IPS-20b (cell line): Measurements from ENCODE around the gene KDM5B.
"Not testable (repeated sequence)": the region's sequence is repeated elsewhere in the genome, so short reads cannot be mapped to it uniquely, and the experiment has no call there.

ENCODE experiments used
- H3K27ac ChIP-seq: one replicate; pipeline ENCODE4 v1.5.1; 2013; ENCODE audit warnings: low read length
- H3K27me3 ChIP-seq: 2 replicates; pipeline ENCODE4 v1.6.1; 2013; ENCODE audit warnings: mild to moderate bottlenecking, low read length, inconsistent platforms; ENCODE audit not compliant: insufficient read depth
- H3K36me3 ChIP-seq: 2 replicates; pipeline ENCODE4 v1.6.1; 2013; ENCODE audit warnings: low read depth, mild to moderate bottlenecking, inconsistent platforms, low read length, moderate library complexity; ENCODE audit not compliant: insufficient read depth
- H3K4me1 ChIP-seq: 2 replicates; pipeline ENCODE4 v1.6.1; 2013; ENCODE audit warnings: mild to moderate bottlenecking, control low read depth, inconsistent platforms, low read length, moderate library complexity; ENCODE audit not compliant: insufficient read depth
- H3K4me3 ChIP-seq: 2 replicates; pipeline ENCODE4 v1.5.1; 2013; ENCODE audit warnings: mild to moderate bottlenecking, low read length, inconsistent platforms
- H3K9ac ChIP-seq: 2 replicates; pipeline ENCODE4 v1.6.1; 2013; ENCODE audit warnings: low read depth, mild to moderate bottlenecking, inconsistent platforms, low read length, moderate library complexity
- H3K9me3 ChIP-seq: 2 replicates; pipeline ENCODE4 v1.6.1; 2013; ENCODE audit warnings: mild to moderate bottlenecking, low read depth, low read length, inconsistent platforms; ENCODE audit not compliant: insufficient read depth

The KDM5B gene

DNA sequence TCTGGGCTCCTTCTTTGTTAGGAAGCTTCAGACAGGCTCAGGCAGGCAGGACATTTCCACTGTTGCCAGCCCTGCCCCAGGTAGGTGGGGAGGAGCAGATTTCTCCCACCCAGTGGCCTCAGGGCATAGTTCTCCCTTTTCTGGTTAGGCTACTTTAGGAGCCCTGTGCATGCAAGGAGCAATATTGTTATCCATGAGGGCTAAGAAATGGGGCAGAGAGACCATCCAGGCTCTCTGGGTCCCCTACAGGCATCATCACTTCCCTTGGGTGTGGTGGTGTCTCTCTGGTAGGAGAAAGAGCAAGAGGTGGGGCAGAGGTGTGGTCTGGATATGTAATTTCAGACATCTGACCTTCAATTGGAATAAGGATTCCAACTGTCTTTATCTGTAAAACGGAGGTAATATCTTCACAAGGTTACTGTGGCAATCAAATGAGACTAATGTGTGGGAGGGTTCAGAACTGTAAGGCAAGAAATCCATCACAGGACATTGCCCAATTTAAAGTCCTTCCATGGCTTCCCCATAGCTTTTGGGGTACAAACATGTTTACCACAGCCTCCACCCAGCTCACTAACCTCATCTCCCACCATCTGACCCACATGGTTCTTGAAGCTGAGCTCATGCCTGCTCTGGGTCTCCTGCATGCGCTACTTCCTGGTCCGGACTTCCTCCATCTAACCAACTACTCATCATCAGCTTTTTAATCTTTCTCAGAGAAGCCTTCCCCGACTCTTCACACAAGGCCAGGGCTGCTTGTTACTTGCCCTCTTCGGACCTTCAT lies 28.6 kb upstream of the KDM5B start:
- no peaks in the 10 kb centered on the region for H3K27me3 ChIP-seq
- peaks cover 7% of the 10 kb centered on the region; the same call in 1 of the 2 replicates for H3K4me1 ChIP-seq
- no peak overlapping the region for H3K27ac ChIP-seq
- no peaks in the 10 kb centered on the region for H3K36me3 ChIP-seq
- no peaks in the 10 kb centered on the region for H3K9me3 ChIP-seq
- no peak overlapping the region for H3K9ac ChIP-seq
- H3K4me3 ChIP-seq: no peak overlapping the region

DNA sequence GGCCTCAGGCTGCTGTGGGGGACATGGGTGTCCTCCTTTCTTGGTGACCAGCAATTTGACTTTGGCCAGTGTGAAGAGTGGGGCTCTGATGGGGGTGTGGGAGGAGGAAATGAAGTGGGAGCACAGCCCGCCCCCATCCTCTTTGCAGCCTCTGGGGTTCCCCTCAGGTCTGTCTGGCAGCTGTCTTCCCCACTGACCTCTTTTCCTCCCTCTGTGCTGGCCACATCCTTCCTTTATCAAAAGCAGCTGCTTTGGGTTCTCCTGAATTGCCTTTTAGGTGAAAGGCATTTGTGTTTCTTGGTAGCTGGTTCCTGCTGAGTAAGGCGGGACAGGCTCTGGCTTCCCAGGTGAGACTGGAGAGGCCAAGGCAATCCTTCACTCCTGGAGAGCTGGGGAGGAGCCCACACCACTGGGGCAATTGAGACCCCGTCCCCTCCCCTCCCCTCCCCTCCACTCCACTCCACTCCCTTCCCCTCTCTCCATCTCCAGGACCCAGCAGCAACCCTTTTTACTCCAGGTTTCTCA lies 27.4 kb upstream of the KDM5B start:
- Histone ChIP-seq H3K9ac (no peak overlapping the region), H3K4me1 (peaks cover 7% of the 10 kb centered on the region; the same call in 1 of the 2 replicates), H3K9me3 (no peaks in the 10 kb centered on the region), H3K27me3 (no peaks in the 10 kb centered on the region), H3K4me3 (no peak overlapping the region), H3K36me3 (no peaks in the 10 kb centered on the region), H3K27ac (no peak overlapping the region)

DNA sequence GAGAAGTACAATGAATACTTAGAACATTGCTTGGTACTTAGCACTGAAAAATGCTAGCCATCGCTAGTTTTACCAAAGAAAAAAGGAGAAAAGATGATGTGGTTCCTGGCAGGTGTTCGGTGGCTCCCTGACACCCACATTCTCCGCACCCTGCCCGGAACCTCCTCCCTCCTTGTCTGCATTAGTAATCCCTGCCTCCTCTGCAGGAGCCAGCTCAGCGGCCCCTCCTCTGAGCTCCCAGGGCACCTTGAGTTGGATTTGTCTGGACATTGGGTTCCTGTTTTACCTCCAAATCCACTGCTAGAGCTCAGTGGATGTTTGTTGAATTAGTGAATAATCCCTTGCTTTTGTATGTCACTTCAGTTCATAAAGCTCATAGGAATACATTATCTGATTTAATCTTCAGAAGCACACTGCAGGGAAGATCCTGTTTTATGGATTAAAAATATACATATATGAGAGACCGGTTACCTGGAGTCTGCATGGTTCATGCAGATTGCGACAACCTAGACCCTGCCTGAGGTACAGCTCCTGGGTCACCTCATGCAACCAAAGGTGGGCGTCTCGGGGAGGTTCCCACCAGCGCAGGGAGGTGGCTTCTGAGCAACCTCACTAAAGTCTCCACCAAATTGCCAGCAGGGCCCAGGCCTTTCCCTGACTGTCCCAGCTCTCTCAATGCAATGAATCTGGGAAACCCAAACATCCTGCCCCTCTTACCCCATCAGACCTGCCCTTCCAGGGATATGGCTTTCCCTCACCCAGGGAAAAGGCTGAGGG lies 26.7 kb upstream of the KDM5B start:
- Histone ChIP-seq H3K4me3 (no peak overlapping the region), H3K9ac (no peak overlapping the region), H3K9me3 (no peaks in the 10 kb centered on the region), H3K27me3 (no peaks in the 10 kb centered on the region), H3K36me3 (no peaks in the 10 kb centered on the region), H3K4me1 (peaks cover 7% of the 10 kb centered on the region; the same call in 1 of the 2 replicates), H3K27ac (no peak overlapping the region)

- no peak overlapping the region for H3K27ac ChIP-seq
These were observed 23.7 kb upstream of the KDM5B start for GRCh38 chr1:202831906-202832305.

DNA sequence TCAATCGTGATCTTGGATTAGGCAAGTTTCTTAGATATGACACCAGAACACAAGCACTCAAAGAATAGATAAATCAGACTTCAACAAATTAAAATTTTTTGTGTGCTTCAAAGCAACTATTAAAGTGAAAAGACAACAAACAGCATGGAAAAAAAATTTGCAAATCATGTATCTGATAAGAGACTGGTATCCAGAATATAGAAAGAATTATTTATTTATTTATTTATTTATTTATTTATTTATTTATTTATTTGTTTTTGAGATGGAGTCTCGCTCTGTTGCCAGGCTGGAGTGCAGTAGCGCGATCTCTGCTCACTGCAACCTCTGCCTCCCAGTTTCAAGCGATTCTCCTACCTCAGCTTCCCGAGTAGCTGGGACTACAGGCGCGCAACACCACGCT lies 21.0 kb upstream of the KDM5B start:
- H3K4me3 ChIP-seq, H3K36me3 ChIP-seq, H3K9ac ChIP-seq, H3K4me1 ChIP-seq, H3K9me3 ChIP-seq, H3K27me3 ChIP-seq, H3K27ac ChIP-seq: not testable (repeated sequence)

More at GRCh38 chr1:202831906-202832305, 23.7 kb upstream of the KDM5B start:
- no peak overlapping the region for H3K4me3 ChIP-seq
- no peaks in the 10 kb centered on the region for H3K36me3 ChIP-seq
- H3K4me1 ChIP-seq: peaks cover 7% of the 10 kb centered on the region; the same call in 1 of the 2 replicates
- H3K9ac ChIP-seq: no peak overlapping the region
- no peaks in the 10 kb centered on the region for H3K9me3 ChIP-seq
- H3K27me3 ChIP-seq: no peaks in the 10 kb centered on the region

GRCh38 chr1:202825748-202826147 lies 17.5 kb upstream of the KDM5B start:
- H3K27me3 ChIP-seq: no peaks in the 10 kb centered on the region
- H3K9ac ChIP-seq: no peak overlapping the region
- H3K36me3 ChIP-seq: no peaks in the 10 kb centered on the region
- H3K9me3 ChIP-seq: no peaks in the 10 kb centered on the region
- no peaks in the 10 kb centered on the region for H3K4me1 ChIP-seq
- no peak overlapping the region for H3K27ac ChIP-seq
- H3K4me3 ChIP-seq: no peak overlapping the region

DNA sequence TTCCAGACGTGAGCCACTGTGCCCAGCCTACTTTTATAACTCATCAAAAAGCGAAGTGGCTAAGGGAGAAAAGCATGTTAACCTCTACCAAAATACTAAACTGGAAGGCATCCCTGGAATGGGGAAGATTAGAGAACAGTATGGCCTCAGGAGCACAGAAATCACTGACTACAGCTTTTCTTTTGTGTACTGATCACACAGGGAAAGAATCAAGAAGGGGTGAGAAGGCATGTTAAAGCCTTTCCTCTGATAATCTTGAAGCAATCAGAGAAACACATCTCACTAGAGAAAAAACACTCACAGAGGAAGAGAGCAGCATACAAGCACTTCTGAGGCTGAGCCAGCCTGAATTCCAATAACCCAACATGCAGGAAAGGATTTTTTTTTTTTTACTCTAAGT lies 13.2 kb upstream of the KDM5B start:
- Histone ChIP-seq H3K9me3 (no peaks in the 10 kb centered on the region), H3K27me3 (no peaks in the 10 kb centered on the region), H3K27ac (no peak overlapping the region), H3K9ac (no peak overlapping the region), H3K4me3 (no peak overlapping the region), H3K36me3 (no peaks in the 10 kb centered on the region), H3K4me1 (no peaks in the 10 kb centered on the region)

DNA sequence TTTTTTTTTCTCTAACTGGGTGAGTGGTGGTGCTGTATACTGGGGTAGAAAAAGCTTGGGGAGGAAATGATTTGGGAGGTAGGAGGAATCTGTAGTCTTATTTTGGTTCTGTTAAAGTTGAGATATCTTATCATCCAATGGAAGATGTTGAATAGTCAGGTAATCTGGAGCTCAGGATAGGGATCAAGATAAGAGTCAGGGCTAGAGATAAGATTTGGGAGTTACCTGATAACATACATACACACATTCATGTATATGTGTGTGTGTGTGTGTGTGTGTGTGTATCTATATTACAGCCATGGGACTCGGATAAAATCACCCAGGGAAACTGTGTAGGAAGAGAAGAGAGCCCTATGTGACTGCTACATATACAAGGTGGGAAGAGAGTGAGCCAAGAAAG lies 10.6 kb upstream of the KDM5B start:
- Histone ChIP-seq H3K9ac (no peak overlapping the region), H3K9me3 (no peaks in the 10 kb centered on the region), H3K4me3 (no peak overlapping the region), H3K36me3 (no peaks in the 10 kb centered on the region), H3K27ac (no peak overlapping the region), H3K4me1 (no peaks in the 10 kb centered on the region), H3K27me3 (no peaks in the 10 kb centered on the region)

- Histone ChIP-seq H3K27ac (no peak overlapping the region), H3K9ac (no peak overlapping the region), H3K9me3 (no peaks in the 10 kb centered on the region), H3K27me3 (peaks cover 15% of the 10 kb centered on the region), H3K4me1 (peaks cover 10% of the 10 kb centered on the region), H3K4me3 (no peak overlapping the region), H3K36me3 (no peaks in the 10 kb centered on the region)
These were observed 6.9 kb upstream of the KDM5B start for GRCh38 chr1:202815120-202815519.

- H3K4me1 ChIP-seq: peaks cover 15% of the 10 kb centered on the region
- peak overlapping the region; percentile 86 for H3K4me3 ChIP-seq
- H3K36me3 ChIP-seq: no peaks in the 10 kb centered on the region
- peaks cover 32% of the 10 kb centered on the region for H3K27me3 ChIP-seq
- H3K9me3 ChIP-seq: no peaks in the 10 kb centered on the region
- no peak overlapping the region for H3K27ac ChIP-seq
- H3K9ac ChIP-seq: peak overlapping the region; percentile 5; the same call in 1 of the 2 replicates
These were observed 4.2 kb upstream of the KDM5B start for GRCh38 chr1:202812176-202813026.
